B cell (primary cell): Measurements from ENCODE around the gene CHAF1A. TPM values are rescaled to one million over a fixed set of nuclear protein-coding genes. Genes with fewer than 3 reads are reported as not detected.

ENCODE experiments used
- ATAC-seq: fragments of 200-7000 bp; cut with Tn5 transposase; one replicate; pipeline ENCODE4 v1.10.0; 2021; ENCODE audit warnings: low read depth, mild to moderate bottlenecking, moderate number of reproducible peaks, moderate library complexity
- CTCF ChIA-PET: fragments of 350-600 bp; sonication (Branson Sonifier 250); formaldehyde crosslinking; loops from one replicate; lab custom pipeline; 2021; ENCODE audit warnings: antibody characterized with exemption, inconsistent platforms; lab: Charles Lee
- POLR2A ChIA-PET: fragments of 350-600 bp; sonication (Branson Sonifier 250); formaldehyde crosslinking; loops from one replicate; lab custom pipeline; 2021; ENCODE audit warnings: antibody characterized with exemption; lab: Charles Lee
- DNase-seq: peaks from one replicate; pipeline ENCODE4 v3.0.0; 2013
- H2AFZ ChIP-seq: 2 replicates; pipeline ENCODE4 v1.6.1; 2012; ENCODE audit warnings: mild to moderate bottlenecking, low read depth, low read length; ENCODE audit not compliant: insufficient read depth, poor library complexity, severe bottlenecking
- H3K27ac ChIP-seq, 2 donors: 1 replicate in 1 of 2; 2 replicates in 1 of 2; pipeline ENCODE4 v1.5.1; 2012 to 2013; ENCODE audit warnings: low read length in 2 of 2, mild to moderate bottlenecking in 2 of 2, moderate library complexity in 1 of 2
- H3K27me3 ChIP-seq, 4 experiments: fragments of 200-600 bp in 1 of 4; sonication (generic) in 1 of 4; replicated peaks in 1 of 4; 1 replicate in 2 of 4; 2 replicates in 2 of 4; pipeline versions ENCODE4 v1.6.1 to v1.7.0; 2013 to 2016; ENCODE audit warnings: low read length in 3 of 4, mild to moderate bottlenecking in 2 of 4, mixed read lengths in 1 of 4, moderate library complexity in 1 of 4; ENCODE audit not compliant: insufficient read depth in 4 of 4, control insufficient read depth in 3 of 4; ENCODE audit errors: control extremely low read depth in 1 of 4
- H3K36me3 ChIP-seq, 2 experiments: replicated peaks in 1 of 2; 1 replicate in 1 of 2; 2 replicates in 1 of 2; pipeline versions ENCODE4 v1.6.1 to v1.7.1; 2013; ENCODE audit warnings: low read length in 1 of 2; ENCODE audit not compliant: insufficient read depth in 2 of 2, control insufficient read depth in 1 of 2; ENCODE audit errors: control extremely low read depth in 1 of 2, extremely low read depth in 1 of 2
- H3K4me1 ChIP-seq, 2 donors: fragments of 200-600 bp in 1 of 2; sonication (generic) in 1 of 2; 1 replicate in 1 of 2; 2 replicates in 1 of 2; pipeline versions ENCODE4 v1.5.1 to v1.6.1; 2013 to 2017; ENCODE audit warnings: low read length in 2 of 2; ENCODE audit not compliant: control insufficient read depth in 2 of 2, insufficient read depth in 2 of 2
- H3K4me2 ChIP-seq: replicated peaks from 2 replicates; pipeline ENCODE3; 2012; ENCODE audit warnings: mild to moderate bottlenecking, low read depth, low read length; ENCODE audit not compliant: poor library complexity, severe bottlenecking
- H3K4me3 ChIP-seq, 5 experiments: fragments of 200-600 bp in 1 of 5; sonication (generic) in 1 of 5; 1 replicate in 3 of 5; 2 replicates in 2 of 5; pipeline versions ENCODE4 v1.5.1 to v1.7.0; 2011 to 2016; ENCODE audit warnings: low read length in 4 of 5, mild to moderate bottlenecking in 4 of 5, low read depth in 2 of 5, control low read depth in 1 of 5, moderate library complexity in 1 of 5; ENCODE audit not compliant: insufficient read depth in 1 of 5; ENCODE audit errors: control extremely low read depth in 1 of 5, extremely low read depth in 1 of 5
- H3K79me2 ChIP-seq: fragments of 200-600 bp; sonication (generic); one replicate; pipeline ENCODE4 v1.6.0; 2016; ENCODE audit warnings: low read length; ENCODE audit not compliant: control insufficient read depth, insufficient read depth
- H3K9ac ChIP-seq: fragments of 200-600 bp; sonication (generic); 2 replicates; pipeline ENCODE4 v1.6.1; 2017; ENCODE audit warnings: mild to moderate bottlenecking, low read length, moderate library complexity
- H3K9me3 ChIP-seq, 3 donors: one replicate each; pipeline versions ENCODE4 v1.6.1 to v1.7.1; 2013; ENCODE audit warnings: low read length in 2 of 3; ENCODE audit not compliant: control insufficient read depth in 2 of 3, insufficient read depth in 1 of 3; ENCODE audit errors: control extremely low read depth in 1 of 3
- H4K20me1 ChIP-seq: 2 replicates; pipeline ENCODE4 v1.6.0; 2012; ENCODE audit warnings: mild to moderate bottlenecking, low read length; ENCODE audit not compliant: insufficient read depth, control insufficient read depth, poor library complexity, severe bottlenecking
- H3K27ac Mint-ChIP-seq: one replicate; pipeline ENCODE4 v1.8.0; 2021; ENCODE audit warnings: mixed read lengths
- H3K27me3 Mint-ChIP-seq: one replicate; pipeline ENCODE4 v1.8.0; 2021; ENCODE audit warnings: mixed read lengths
- H3K4me1 Mint-ChIP-seq: one replicate; pipeline ENCODE4 v1.8.0; 2021; ENCODE audit warnings: mixed read lengths
- H3K4me3 Mint-ChIP-seq: one replicate; pipeline ENCODE4 v1.8.0; 2021; ENCODE audit warnings: mixed read lengths
- H3K9me3 Mint-ChIP-seq: one replicate; pipeline ENCODE4 v1.8.0; 2022; ENCODE audit warnings: mixed read lengths; ENCODE audit not compliant: insufficient read depth
- EZH2 ChIP-seq: IDR thresholded peaks from 2 replicates; pipeline ENCODE4 v1.6.1; 2012; ENCODE audit warnings: borderline replicate concordance, low read depth, mild to moderate bottlenecking, moderate library complexity, low read length; ENCODE audit not compliant: insufficient read depth, poor library complexity, severe bottlenecking
- WGBS: methylation state at CpG from one replicate; pipeline ENCODE4 v1.1.5; 2013; ENCODE audit warnings: missing lambda C conversion rate; ENCODE audit not compliant: insufficient coverage; 5-methylcytosine and 5-hydroxymethylcytosine counted together
- intact Hi-C: fragments of 100-400 bp; cut with micrococcal nuclease; formaldehyde crosslinking; loops from one replicate; pipeline ENCODE4 v1.10.0; 2022
- polyA plus RNA-seq: library from polyadenylated mRNA; depleted of rRNA; stranded (reverse); fragments of >200 nt; gene quantifications from 2 replicates; pipeline ENCODE4 v1.2.3, GENCODE V29; 2012
- total RNA-seq, 2 donors: library from RNA; stranded (reverse); fragments of 120-200 nt in 1 of 2; gene quantifications; 1 replicate in 1 of 2; 2 replicates in 1 of 2; pipeline versions ENCODE4 v1.2.3 to v1.2.4, GENCODE V29; 2013 to 2022

CHAF1A gene
- total and polyA plus RNA-seq, 2 donors (not counting 1 experiment from before 2014, with no cell fraction given): 15.1 to 19.7 TPM

DNA sequence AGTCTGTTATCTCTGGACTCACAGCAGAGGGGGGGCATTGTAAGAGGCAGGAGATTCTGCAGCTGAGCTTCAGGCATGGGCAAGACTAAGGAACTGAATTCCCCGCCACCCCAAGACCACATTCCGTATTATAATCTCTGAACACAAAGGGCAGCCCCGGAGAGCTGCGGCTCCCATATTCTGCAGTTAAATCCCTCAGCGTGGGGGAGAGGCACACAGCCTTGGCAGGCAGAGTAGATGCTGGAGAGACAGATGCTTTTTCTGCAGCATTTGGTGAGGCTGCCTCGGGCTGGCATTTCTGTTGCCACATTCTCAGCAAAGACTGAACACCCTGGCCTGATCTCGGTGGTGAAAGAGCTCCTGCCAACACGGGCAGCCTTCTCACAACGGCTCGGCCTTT lies 12.9 kb downstream of the CHAF1A start:
- Histone ChIP-seq H3K4me1 (no peaks in the 10 kb centered on the region), H2AFZ (no peak overlapping the region), H3K27ac (no peak overlapping the region), H3K4me3 (no peak overlapping the region), H3K36me3 (peaks cover 1 to 6% of the 10 kb centered on the region in 2 experiments), H4K20me1 (no peaks in the 10 kb centered on the region), H3K79me2 (peaks cover 40% of the 10 kb centered on the region), H3K9me3 (no peaks in the 10 kb centered on the region), H3K27me3 (no peaks in the 10 kb centered on the region), H3K9ac (no peak overlapping the region), H3K4me2 (no peak overlapping the region)
- H3K27ac Mint-ChIP-seq: no peak overlapping the region
- ChIA-PET CTCF (interaction anchor here (1.1 to 1.5 kb wide), 2 partner anchors 13 to 14 kb away, joined by 3 to 5 read pairs; partner anchors contain the start of gene CHAF1A), POLR2A (no interaction called here)
- DNase-seq (no peak), ATAC-seq (no peak)
- 87% methylated on average over 9 of the region's 10 CpGs for WGBS
- no peaks in the 10 kb centered on the region for H3K9me3 Mint-ChIP-seq
- TF ChIP-seq EZH2: no peak
- no peaks in the 10 kb centered on the region for H3K27me3 Mint-ChIP-seq
- H3K4me3 Mint-ChIP-seq: no peak overlapping the region
- intact Hi-C loops: no loop called here
- H3K4me1 Mint-ChIP-seq: no peaks in the 10 kb centered on the region

GRCh38 chr19:4416268-4416667 lies 13.8 kb downstream of the CHAF1A start:
- no peak for TF ChIP-seq EZH2
- Histone ChIP-seq H3K79me2 (peaks cover 34% of the 10 kb centered on the region), H3K4me2 (no peak overlapping the region), H3K4me1 (no peaks in the 10 kb centered on the region), H4K20me1 (no peaks in the 10 kb centered on the region), H3K36me3 (peaks cover 1 to 6% of the 10 kb centered on the region in 2 experiments), H3K9me3 (no peaks in the 10 kb centered on the region), H3K4me3 (no peak overlapping the region), H3K27ac (no peak overlapping the region), H3K9ac (no peak overlapping the region), H2AFZ (no peak overlapping the region), H3K27me3 (no peaks in the 10 kb centered on the region)
- WGBS: 93% methylated on average over 6 of the region's 9 CpGs
- no peaks in the 10 kb centered on the region for H3K27me3 Mint-ChIP-seq
- ChIA-PET POLR2A (interaction anchor here (0.5 kb wide), 1 partner anchor 14 kb away, joined by 3 read pairs; no protein-coding TSS in a partner anchor), CTCF (no interaction called here)
- DNase-seq (no peak), ATAC-seq (no peak)
- no peaks in the 10 kb centered on the region for H3K4me1 Mint-ChIP-seq
- no peak overlapping the region for H3K27ac Mint-ChIP-seq
- H3K9me3 Mint-ChIP-seq: no peaks in the 10 kb centered on the region
- intact Hi-C loops: no loop called here
- H3K4me3 Mint-ChIP-seq: no peak overlapping the region
